KMS-11 (cell line): ENCODE measurements around the gene NRBF2.
A peak's percentile ranks its signal among the peaks of the same experiment; 100 is the strongest.

Source experiments
- H2AFZ ChIP-seq: fragments of 200-600 bp; sonication (generic); 2 replicates; pipeline ENCODE4 v1.6.1; 2016; ENCODE audit warnings: antibody characterized with exemption, mixed run types, low read depth
- H3K27ac ChIP-seq: fragments of 200-600 bp; sonication (generic); 2 replicates; pipeline ENCODE4 v1.6.1; 2016; ENCODE audit warnings: mild to moderate bottlenecking, mixed run types
- H3K27me3 ChIP-seq: fragments of 200-600 bp; sonication (generic); 2 replicates; pipeline ENCODE4 v1.6.1; 2017; ENCODE audit warnings: mild to moderate bottlenecking, low read depth, mixed run types, moderate library complexity; ENCODE audit not compliant: insufficient read depth
- H3K36me3 ChIP-seq: fragments of 200-600 bp; sonication (generic); 2 replicates; pipeline ENCODE4 v1.6.1; 2017; ENCODE audit warnings: mild to moderate bottlenecking, mixed run types; ENCODE audit not compliant: insufficient read depth
- H3K4me1 ChIP-seq: fragments of 200-600 bp; sonication (generic); 2 replicates; pipeline ENCODE4 v1.6.1; 2016; ENCODE audit warnings: mild to moderate bottlenecking, low read depth, mixed run types; ENCODE audit not compliant: poor library complexity, severe bottlenecking
- H3K4me2 ChIP-seq: fragments of 200-600 bp; sonication (generic); 2 replicates; pipeline ENCODE4 v1.7.0; 2016; ENCODE audit warnings: mild to moderate bottlenecking, mixed run types
- H3K4me3 ChIP-seq: fragments of 200-600 bp; sonication (generic); IDR thresholded peaks from 2 replicates; pipeline ENCODE4 v1.6.1; 2017; ENCODE audit warnings: low read depth, low read length, mixed read lengths; ENCODE audit not compliant: insufficient read depth
- H3K79me2 ChIP-seq: fragments of 200-600 bp; sonication (generic); 2 replicates; pipeline ENCODE4 v1.6.1; 2016; ENCODE audit warnings: low read depth, mixed run types; ENCODE audit not compliant: insufficient read depth
- H3K9ac ChIP-seq: fragments of 200-600 bp; sonication (generic); 2 replicates; pipeline ENCODE4 v1.6.1; 2016; ENCODE audit warnings: mild to moderate bottlenecking, mixed run types
- H4K20me1 ChIP-seq: fragments of 200-600 bp; sonication (generic); 2 replicates; pipeline ENCODE4 v1.6.1; 2016; ENCODE audit warnings: mild to moderate bottlenecking, mixed run types; ENCODE audit not compliant: insufficient read depth
- TF ChIP-seq, protein P1 (sequence below): fragments of 200-600 bp; sonication (generic); conservative IDR thresholded peaks from 2 replicates; pipeline ENCODE4 v1.6.1; 2017; ENCODE audit warnings: low read depth, mild to moderate bottlenecking, antibody characterized with exemption, low read length, moderate library complexity, mixed read lengths

The NRBF2 gene

DNA sequence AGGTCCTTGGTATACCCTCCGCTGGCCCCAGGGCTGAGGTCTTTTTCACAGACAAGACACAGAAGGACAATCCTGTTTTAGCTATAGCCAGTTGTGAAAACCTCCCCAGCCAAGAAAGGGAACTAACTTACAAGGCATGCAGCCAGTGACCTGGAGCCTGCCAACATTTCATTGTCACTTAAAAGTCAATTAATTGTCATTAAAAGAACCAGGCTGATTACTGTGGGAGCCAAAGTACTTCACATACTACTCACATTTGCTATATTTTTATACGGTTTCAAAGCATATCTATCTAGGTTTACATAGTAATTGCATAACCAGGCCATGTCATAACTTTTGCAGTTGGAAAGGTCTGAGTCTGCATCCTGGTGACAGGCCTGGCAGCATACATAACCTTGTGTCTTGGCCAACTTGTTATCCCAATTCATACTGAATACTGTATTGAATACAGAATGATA is 31.1 kb downstream of the NRBF2 start:
- no peaks in the 10 kb centered on the region for H3K79me2 ChIP-seq
- no peaks in the 10 kb centered on the region for H3K36me3 ChIP-seq
- H3K27me3 ChIP-seq, result no peaks in the 10 kb centered on the region
- no peaks in the 10 kb centered on the region for H4K20me1 ChIP-seq
- TF ChIP-seq, protein P1, sequence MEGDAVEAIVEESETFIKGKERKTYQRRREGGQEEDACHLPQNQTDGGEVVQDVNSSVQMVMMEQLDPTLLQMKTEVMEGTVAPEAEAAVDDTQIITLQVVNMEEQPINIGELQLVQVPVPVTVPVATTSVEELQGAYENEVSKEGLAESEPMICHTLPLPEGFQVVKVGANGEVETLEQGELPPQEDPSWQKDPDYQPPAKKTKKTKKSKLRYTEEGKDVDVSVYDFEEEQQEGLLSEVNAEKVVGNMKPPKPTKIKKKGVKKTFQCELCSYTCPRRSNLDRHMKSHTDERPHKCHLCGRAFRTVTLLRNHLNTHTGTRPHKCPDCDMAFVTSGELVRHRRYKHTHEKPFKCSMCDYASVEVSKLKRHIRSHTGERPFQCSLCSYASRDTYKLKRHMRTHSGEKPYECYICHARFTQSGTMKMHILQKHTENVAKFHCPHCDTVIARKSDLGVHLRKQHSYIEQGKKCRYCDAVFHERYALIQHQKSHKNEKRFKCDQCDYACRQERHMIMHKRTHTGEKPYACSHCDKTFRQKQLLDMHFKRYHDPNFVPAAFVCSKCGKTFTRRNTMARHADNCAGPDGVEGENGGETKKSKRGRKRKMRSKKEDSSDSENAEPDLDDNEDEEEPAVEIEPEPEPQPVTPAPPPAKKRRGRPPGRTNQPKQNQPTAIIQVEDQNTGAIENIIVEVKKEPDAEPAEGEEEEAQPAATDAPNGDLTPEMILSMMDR, result no peak
- no peak overlapping the region for H2AFZ ChIP-seq
- H3K27ac ChIP-seq, result no peak overlapping the region
- no peak overlapping the region for H3K4me2 ChIP-seq
- H3K4me1 ChIP-seq, result no peaks in the 10 kb centered on the region
- H3K9ac ChIP-seq, result no peak overlapping the region
- H3K4me3 ChIP-seq, result no peak overlapping the region

DNA sequence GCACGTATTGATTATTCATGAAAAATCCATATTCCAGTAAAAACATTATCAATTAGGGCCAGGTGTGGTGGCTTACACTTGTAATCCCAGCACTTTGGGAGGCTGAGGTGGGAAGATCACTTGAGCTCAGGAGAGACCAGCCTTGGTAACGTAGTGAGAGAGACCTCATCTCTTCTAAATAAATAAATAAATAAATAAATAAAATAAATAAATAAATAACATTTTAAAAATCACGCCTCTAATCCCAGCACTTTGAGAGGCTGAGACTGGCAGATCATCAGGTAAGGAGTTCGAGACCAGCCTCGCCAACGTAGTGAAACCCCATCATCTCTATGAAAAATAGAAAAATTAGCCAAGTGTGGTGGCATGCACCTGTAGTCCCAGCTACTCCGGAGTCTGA is 32.1 kb downstream of the NRBF2 start:
- H3K4me1 ChIP-seq, result no peaks in the 10 kb centered on the region
- H3K4me2 ChIP-seq, result no peak overlapping the region
- no peaks in the 10 kb centered on the region for H4K20me1 ChIP-seq
- TF ChIP-seq, protein P1, result no peak
- H3K9ac ChIP-seq, result no peak overlapping the region
- no peak overlapping the region for H3K27ac ChIP-seq
- no peaks in the 10 kb centered on the region for H3K27me3 ChIP-seq
- H2AFZ ChIP-seq, result no peak overlapping the region
- no peaks in the 10 kb centered on the region for H3K79me2 ChIP-seq
- H3K36me3 ChIP-seq, result no peaks in the 10 kb centered on the region
- no peak overlapping the region for H3K4me3 ChIP-seq

DNA sequence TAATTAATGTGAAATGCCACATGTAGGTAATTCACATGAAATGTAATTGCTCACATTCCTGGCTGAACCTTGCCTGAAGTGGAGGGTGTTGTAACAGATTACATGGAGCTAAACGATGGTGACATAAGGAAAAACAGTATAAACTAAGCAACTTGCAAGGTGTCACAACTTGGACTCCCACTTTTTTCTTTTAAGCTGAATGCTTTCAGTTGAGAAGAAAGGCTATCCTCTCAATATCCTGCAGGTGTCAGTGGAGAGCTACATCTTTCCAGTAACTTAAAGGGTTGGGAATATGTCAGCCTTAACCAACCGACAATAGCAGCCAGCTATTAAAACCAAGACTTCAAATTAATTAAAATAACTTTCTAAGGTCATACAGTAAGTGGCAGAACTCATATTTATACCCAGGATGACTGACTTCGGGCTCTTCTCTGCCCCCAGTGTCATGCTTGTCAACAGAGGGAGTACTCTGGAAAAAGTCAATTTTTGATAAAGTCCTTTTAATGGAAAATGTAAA is 33.7 kb downstream of the NRBF2 start:
- H3K36me3 ChIP-seq, result no peaks in the 10 kb centered on the region
- H3K27me3 ChIP-seq, result no peaks in the 10 kb centered on the region
- H4K20me1 ChIP-seq, result no peaks in the 10 kb centered on the region
- TF ChIP-seq, protein P1, result peak; percentile 81
- no peak overlapping the region for H3K4me2 ChIP-seq
- no peak overlapping the region for H3K27ac ChIP-seq
- H2AFZ ChIP-seq, result no peak overlapping the region
- H3K4me3 ChIP-seq, result no peak overlapping the region
- H3K9ac ChIP-seq, result no peak overlapping the region
- peaks cover 10% of the 10 kb centered on the region for H3K4me1 ChIP-seq
- H3K79me2 ChIP-seq, result no peaks in the 10 kb centered on the region

DNA sequence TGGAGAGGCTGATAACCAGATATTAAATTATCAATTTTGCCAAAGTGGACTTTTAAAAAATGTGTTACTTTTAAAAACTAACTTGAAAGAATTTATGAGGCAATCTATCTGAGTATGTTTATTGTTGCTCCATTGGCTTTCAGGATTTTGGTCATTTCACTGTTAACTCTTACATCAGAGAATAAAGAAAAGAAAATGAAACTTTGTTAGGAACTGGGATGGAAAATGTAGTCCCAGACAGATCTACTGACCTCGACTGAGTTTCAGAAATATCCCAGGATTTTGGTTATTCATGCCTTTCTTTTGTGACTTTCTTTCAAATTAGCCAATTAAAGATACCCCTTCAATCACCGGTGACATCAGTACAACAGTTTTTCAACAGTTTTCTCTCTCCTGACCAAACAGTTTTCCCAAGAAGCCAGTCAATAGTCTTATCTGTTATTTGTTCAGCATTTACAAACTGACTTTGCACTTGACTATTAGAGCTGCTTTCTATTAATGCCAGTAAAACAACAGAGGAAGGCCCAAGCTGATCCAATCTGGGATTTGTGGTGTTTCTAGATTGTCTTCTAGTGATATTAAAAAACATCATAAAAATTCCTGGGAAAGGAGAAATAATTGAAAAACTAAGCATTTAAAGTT is 35.8 kb downstream of the NRBF2 start:
- no peaks in the 10 kb centered on the region for H3K36me3 ChIP-seq
- no peaks in the 10 kb centered on the region; the same call in 1 of the 2 replicates for H3K79me2 ChIP-seq
- no peak overlapping the region for H3K4me2 ChIP-seq
- no peaks in the 10 kb centered on the region for H4K20me1 ChIP-seq
- TF ChIP-seq, protein P1, result no peak
- peaks cover 31% of the 10 kb centered on the region for H3K4me1 ChIP-seq
- no peak overlapping the region for H3K4me3 ChIP-seq
- no peaks in the 10 kb centered on the region for H3K27me3 ChIP-seq
- no peak overlapping the region for H3K27ac ChIP-seq
- no peak overlapping the region for H3K9ac ChIP-seq
- H2AFZ ChIP-seq, result no peak overlapping the region
